GM19468 (cell line): Measurements from ENCODE around the gene AP4S1.
"Not testable (repeated sequence)": the region's sequence is repeated elsewhere in the genome, so short reads cannot be mapped to it uniquely, and the experiment has no call there.

Experiments used
- ATAC-seq: cut with Tn5 transposase; IDR thresholded peaks from one replicate; pipeline ENCODE4 v1.9.1; 2021; ENCODE audit warnings: mild to moderate bottlenecking, moderate library complexity, moderate number of reproducible peaks; ENCODE audit not compliant: unreplicated experiment; ENCODE audit errors: extremely low read depth

AP4S1 gene

DNA sequence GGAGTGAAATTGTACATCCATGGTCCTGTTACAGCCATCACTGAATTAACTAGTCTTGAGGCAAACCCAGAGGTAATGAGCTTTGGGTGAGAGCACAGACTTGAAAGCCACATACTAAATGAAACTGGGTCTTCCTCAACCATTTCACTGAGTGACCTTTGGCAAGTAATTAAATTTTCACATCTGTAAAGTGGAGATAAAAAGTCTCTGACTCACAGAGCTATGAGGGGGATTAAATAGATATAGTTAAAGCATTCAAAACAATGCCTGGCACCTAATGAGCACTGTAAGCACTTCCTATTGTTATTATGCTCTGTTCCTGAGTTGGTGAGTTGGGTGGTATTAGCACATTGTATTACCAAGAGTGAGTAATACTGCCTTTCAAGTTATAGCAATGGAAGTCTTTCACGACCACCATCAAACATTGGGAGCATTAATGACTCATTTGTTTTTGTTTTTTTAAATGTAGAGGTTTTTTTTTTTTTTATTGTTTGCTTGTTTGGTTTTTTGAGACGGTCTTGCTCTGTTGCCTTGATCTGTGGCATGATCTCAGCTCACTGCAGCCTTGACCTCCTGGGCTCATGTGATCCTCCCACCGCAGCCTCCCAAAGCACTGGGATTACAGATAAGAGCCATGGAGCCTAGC lies 13.2 kb downstream of the AP4S1 start:
- no peak for ATAC-seq

DNA sequence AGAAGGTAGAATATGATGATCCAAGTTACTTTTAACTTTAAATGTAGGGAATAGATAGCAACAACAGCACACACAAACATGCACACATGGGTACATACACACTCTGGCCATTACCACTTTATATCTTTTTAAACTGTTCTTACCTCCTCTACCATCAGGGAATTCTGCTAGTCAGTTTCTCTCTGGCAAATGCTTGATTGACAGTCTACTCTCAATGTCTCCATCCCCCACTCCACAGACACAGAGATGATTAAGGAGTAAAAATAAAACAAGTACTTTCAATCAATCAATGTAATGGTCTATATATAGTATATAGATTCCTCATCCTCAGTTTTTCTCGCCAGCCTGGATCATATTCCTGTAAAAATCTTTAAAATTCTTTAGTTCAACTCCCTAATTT lies 16.9 kb downstream of the AP4S1 start:
- ATAC-seq = no peak

DNA sequence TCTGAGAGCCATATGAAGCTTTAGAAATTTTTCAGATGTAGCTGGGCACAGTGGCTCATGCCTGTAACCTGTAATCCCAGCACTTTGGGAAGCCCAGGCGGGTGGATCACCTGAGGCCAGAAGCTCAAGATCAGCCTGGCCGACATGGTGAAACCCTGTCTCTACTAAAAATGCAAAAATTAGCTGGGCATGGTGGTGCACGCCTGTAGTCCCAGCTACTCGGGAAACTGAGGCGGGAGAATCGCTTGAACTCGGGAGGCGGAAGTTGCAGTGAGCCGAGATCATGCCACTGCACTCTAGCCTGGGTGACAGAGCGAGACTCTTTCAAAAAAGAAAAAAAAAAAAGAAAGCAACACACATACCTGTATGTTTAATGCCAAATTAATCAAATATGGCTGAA lies 17.4 kb downstream of the AP4S1 start:
- ATAC-seq = not testable (repeated sequence)

DNA sequence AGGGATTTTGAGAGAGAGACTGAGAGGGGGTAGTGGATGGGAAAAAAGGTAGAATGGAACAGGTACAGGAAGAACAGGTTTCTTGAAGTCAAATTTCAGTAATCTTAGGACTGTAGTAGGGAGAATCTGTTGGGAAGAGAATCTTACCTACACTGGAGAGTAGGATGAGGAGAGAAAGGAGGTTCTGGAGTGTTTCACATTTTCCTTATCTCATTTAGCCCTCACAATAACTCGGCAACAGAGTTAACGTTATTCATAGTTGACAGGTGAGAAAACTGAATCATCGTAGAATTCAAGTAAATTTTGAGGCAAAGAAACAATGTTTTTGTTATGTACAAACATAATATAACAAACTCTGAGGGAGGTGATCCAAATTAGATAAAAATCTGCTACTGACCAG lies 17.9 kb downstream of the AP4S1 start:
- ATAC-seq = no peak

DNA sequence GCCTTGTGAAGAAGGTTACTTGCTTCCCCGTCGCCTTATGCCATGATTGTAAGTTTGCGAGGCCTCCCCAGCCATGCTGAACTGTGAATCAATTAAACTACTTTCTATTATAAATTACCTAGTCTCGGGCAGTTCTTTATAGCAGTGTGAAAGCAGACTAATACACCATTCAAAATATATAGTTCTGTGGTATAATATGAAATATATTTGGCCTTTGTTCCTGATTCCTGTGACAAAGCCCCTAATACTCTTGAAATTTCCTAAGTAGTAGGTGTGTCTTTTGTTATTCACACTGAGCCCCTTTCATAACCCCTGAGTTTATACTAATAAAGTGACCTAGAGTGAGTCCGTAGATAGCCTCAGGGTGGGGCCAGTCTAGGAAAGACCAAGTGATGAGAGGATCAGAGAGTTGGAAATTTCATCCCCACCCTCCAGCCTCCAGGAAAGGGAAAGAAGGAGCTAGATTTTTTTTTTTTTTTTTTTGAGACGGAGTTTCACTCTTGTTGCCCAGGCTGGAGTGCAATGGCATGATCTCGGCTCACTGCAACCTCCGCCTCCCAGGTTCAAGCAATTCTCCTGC lies 20.1 kb downstream of the AP4S1 start:
- no peak for ATAC-seq

- ATAC-seq = no peak
Measured at GRCh38 chr14:31047503-31047902, 22.1 kb downstream of the AP4S1 start.

DNA sequence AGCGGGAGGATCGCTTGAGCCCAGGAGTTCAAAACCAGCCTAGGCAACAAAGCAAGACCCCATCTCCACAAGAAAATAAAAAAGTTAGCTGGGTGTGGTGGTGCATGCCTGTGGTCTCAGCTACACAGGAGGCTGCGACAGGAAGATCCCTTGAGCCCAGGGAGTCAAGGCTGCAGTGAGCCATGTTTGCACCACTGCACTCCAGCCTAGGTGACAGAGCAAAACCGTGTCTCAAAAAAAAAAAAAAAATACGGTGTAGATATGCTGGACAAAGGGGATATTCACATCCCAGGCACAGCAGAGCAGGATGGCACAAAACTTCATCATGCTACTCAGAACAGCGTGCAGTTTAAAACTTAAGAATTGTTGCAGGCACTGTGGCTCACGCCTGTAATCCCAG lies 25.6 kb downstream of the AP4S1 start:
- no peak for ATAC-seq

DNA sequence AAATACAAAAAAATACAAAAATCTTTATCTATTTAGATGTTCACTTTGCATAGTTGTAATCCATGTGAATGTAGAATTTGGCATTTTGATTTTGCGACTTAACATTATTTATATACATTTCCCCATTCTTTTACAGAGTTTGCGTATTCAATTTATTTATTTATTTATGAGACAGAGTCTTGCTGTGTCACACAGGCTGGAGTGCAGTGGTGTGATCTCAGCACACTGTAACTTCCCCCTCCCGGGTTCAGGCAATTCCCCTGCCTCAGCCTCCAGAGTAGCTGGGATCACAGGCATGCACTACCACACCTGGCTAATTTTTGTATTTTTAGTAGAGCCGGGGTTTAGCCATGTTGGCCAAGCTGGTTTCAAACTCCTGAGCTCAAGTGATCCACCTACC lies 26.1 kb downstream of the AP4S1 start:
- ATAC-seq = no peak

GRCh38 chr14:31052905-31053586 lies 27.6 kb downstream of the AP4S1 start:
- not testable (repeated sequence) for ATAC-seq

DNA sequence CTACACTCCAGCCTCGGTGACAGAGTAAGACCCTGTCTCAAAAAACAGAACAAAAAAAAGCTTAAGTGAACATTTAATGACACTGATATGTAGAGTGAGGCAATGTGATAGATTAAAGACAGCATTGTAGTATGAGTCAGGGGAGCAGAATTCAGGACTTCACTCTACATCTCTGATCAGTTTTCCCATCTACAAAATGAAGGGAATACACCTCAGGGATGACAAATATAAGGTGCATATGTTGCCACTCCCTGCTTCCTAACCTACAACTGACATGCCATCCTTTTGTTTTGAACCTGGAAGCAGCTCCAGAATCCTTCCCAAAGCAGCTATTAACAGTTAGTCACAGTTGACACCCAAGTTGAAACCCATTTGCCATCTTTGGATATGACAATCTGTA lies 31.6 kb downstream of the AP4S1 start:
- no peak for ATAC-seq

DNA sequence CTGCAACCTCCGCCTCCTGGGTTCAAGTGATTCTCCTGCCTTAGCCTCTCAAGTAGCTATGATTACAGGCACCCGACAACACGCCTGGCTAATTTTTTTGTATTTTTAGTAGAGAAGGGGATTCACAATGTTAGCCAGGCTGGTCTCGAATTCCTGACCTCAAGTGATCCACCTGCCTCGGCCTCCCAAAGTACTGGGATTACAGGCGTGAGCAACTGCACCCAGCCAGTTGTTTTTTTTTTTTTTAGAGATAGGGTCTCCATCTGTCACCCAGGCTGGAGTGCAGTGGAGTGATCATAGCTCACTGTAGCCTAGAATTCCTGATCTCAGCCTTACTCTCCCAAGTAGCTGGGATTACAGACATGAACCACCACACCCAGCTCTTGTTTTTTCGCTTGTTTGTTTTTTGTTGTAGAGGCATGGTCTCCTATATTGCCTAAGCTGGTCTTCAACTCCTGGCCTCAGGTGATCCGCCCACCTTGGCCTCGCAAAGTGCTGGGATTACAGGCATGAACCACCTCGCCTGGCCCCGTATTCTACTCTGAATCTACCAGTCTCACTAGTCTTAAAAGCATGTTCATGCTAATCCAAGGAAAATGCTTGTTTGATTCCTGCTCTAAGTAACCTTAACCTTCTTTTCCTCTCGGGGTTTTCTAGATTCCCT lies 32.4 kb downstream of the AP4S1 start:
- ATAC-seq = no peak

DNA sequence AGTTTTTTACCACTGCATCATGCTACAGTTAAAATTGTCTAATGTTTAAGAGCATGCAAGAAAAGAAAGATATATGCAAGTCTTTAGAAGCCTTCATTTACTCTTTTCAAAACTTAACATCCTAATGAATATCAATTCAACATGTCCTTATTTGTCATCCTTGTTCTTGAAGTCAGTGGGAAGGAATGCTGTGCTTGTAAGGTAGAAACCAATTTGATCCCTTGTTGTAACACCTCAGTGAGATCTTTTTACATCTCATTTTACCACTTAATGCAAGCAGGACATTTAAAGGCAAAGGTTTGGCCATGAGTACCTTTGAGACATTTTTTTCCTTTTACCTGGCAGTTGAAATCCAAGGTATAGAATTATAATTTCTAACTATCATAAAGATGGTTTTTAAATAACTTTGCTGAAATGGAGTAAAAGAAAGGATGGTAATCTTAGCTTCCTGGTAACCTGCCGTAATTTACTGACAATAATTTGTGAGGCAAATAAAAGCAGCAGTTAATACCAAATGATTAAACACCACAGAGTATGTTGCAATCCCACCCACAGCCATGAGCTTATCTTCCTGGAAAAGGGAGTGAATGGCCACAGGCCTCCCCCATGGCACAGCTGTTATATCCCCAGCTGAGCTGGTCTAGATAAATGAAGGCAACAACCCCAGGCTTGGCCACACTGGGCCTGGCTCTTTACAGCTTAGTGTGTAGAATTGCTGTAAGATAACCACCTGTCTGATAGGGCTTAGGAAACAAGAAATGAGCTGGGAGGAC lies 33.9 kb downstream of the AP4S1 start:
- no peak for ATAC-seq

GRCh38 chr14:31060253-31060875 lies 34.9 kb downstream of the AP4S1 start:
- ATAC-seq = no peak

DNA sequence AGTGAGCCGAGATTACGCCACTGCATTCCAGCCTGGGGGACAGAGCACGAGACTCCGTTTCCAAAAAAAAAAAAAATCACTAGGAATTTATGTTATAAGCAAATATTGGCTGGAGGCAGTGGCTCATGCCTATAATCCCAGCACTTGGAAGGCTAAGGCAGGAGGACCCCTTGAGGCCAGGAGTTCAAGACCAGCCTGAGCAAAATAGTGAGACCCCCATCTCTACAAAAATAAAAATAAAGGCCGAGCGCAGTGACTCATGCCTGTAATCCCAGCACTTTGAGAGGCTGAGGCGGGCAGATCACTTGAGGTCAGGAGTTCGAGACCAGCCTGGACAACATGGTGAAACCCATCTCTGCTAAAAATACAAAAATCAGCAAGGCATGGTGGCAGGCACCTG lies 37.5 kb downstream of the AP4S1 start:
- ATAC-seq = not testable (repeated sequence)

- no peak for ATAC-seq
Measured at GRCh38 chr14:31068235-31068634, 42.8 kb downstream of the AP4S1 start.

DNA sequence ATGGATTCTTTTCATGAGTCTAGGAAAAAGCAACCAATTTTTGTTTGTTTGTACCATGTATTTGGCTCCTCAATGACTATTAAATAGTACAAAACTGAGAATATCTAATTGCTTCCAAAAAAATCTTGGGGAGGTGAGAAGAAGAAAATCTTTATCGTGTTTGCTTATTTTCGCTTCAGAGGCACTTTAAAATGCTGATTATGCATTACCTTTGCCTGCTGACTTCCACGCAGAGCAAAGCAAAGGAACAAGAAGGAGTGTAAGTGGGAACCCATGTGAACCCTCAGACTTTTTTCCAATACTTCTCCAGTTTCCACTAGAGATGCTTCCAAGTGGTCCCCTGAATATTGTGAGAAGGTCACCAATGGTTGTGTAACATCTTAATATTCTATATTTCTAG lies 43.9 kb downstream of the AP4S1 start:
- no peak for ATAC-seq

DNA sequence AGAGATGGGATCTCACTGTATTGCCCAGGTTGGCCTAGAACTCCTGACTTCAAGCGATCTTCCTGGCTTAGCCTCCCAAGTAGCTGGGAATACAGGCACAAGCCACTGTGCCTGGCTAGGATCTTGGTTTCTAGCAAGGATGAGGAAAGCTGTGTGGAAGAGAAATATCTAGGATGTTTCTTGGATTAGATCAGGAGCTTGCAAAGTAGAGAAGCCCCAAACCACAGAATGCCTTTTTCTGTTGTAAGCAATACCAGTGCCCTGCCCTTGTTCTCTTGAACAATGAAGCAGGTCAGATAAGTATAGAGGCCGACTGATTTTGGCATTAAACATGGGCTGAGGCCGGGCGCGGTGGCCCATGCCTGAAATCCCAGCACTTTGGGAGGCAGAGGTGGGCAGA lies 45.0 kb downstream of the AP4S1 start:
- no peak for ATAC-seq

- ATAC-seq = no peak
Measured at GRCh38 chr14:31071151-31071550, 45.7 kb downstream of the AP4S1 start.

DNA sequence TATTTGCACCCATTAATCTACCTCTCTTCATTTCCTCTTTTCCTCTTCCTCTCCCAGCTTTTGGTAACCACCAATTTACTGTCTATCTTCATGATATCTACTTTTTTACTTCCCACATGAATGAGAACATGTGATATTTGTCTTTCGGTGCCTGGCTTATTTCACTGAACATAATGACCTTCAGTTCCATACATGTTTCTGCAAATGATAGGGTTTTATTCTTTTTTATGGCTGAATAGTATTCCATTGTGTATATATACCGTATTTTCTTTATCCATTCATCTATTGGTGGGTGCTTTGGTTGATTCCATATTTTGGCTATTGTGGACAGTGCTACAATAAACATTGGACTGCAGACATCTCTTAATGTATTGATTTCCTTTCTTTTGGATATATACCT lies 49.7 kb downstream of the AP4S1 start:
- no peak for ATAC-seq

GRCh38 chr14:31078766-31079165 lies 53.3 kb downstream of the AP4S1 start:
- ATAC-seq = no peak
